Stimulated activated CD4-positive, alpha-beta T cell treated with anti-CD3 and anti-CD28 coated beads, Interleukin-1b, Interleukin-23, amount 100 ng/mL, for 24 hours (primary cell): ENCODE results near the gene RB1.
"Not testable (repeated sequence)": the region's sequence is repeated elsewhere in the genome, so short reads cannot be mapped to it uniquely, and the experiment has no call there.

Source experiments
- DNase-seq, 4 experiments: peaks; one replicate each; pipeline ENCODE4 v3.0.0-alpha.2; 2020; ENCODE audit warnings: low read depth in 4 of 4, low spot score in 1 of 4

RB1 gene

DNA sequence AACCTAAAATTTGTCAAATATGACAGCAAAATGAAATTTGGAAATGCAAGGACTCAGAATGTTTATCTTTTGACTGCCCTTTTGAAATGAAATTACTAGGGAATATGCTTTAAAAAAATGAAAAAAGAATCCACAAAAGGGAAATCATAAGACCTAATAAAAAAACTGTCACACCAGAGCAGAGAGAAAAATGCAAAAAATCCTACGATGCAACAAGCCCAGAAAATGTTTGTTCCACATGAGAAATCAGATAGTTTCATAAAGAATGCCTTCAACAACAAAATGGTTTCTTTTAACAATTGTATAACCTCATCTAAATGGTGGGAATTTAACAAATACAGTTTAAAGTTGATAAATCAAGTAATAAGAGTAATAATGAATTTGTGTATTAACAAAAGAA is 101.4 kb downstream of the RB1 start:
- no peak for DNase-seq

DNA sequence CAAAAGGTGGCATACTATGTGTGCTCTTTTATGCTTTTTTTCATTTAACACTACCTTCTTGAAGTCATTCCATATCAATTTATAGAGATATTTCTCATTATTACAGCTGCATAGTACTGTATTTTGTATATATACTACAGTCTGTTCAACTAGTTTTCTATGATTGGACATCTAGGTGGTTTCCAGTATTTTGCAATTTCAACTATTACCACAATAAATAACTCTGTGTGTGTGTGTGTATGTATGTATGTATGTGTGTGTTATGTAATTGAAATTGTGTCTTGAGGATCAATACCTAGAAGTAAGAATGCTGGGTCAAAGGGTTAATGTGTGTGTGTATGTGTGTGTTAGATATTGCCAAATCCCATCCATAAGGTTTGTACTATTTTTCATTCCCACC is 102.3 kb downstream of the RB1 start:
- DNase-seq: no peak

DNA sequence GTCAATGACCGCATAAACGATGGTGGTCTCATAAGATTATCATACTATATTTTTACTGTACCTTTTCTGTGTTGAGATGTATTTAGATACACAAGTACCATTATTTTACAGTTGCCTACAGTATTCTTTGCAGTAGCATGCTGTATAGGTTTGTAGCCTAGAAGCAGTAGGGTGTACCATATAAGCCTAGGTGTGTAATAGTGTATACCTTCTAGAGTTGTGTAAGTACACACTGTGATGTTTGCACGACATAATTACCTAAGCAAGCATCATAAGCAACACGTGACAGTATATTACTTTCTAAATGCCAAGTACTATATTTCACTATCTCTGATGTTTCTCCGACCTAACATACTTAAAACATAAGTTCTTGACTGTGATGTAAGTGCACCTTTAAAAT is 106.6 kb downstream of the RB1 start:
- DNase-seq: no peak

DNA sequence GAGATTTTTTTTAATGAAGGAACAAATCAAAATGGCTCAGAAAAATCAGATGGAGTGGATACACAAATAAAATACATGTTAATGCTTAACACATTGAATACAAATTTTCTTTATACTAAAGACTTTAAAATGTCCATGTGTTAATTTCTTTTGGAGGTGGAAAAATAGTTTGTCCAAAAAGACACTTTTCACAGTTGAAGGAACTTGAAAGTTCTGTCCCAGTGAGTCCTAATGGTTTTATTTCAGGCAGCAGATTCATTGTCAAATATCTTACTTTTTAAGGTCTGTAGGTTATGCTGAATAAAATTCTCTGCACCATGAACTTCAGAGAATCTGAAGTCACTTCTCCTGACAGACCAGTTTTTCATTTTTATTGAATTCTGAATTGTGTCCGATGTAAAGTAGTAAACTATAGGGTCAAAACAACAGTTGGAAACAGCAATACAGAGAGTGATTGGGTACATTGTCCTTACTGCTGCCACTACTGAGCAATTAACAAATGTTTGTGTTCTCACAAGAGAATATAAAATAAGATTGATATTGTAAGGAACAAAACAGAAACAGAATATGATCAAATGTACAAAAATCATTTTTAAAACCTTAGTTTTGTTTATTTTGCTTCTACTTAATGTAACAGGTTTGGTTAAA is 107.7 kb downstream of the RB1 start:
- DNase-seq: no peak

DNA sequence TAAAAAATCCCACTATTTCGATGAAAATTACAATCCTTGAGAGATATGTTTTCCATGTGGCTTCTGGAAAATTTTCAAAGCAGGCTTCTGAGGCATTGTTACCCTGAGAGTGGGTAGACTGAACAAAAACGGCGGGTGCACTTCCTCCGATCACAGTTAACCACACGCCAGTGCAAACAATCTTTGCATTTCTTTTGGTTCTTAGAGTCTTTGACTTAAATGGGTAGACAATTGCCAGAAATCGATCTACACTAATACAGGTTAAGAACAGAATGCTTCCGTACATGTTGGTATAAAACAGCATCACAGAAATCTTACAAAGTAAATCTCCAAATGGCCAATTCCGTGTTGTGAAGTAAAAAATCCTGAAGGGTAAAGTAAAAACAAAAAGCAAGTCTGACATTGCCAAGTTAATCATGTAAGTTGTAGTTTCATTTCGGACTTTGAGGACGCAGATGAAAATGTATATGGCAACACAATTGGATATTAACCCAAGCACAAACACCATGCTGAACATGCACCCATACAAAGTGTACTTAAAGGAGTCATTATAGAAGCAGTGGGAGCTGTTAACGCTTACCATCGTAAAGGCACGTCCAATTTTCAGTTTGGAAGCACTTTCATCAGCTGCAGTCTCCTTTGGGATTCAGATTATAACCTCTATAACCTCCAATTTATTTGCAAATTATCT is 108.4 kb downstream of the RB1 start:
- DNase-seq: no peak

DNA sequence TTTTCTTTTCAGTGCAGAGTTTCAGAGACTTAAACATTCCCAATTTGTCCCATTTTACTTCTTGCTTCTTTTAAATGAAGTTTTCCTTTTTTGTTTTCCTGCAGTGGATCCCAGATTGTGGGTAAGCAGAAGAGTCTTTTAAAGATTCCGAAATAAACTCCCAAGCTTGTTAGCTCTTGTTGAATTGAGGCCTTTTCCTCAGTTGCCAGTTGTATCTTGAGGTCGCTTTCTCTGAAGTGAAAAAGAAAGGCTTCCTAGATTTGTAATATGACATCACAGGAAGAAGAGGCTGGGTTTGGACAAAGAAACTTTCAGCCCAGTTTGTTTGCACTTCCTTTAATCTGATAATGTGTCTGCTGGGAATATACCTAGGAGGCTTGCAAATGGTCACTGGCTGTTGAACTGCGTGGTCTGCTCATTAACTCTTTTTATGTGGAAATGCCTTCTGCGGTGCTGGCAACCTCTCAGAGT is 109.4 kb downstream of the RB1 start, which contains the start of gene LPAR6:
TSS of gene LPAR6 (minus strand) at position 233 of the 471 bp plus-strand sequence. CDS start 690 bp downstream, outside the sequence.
- DNase-seq: no peak

DNA sequence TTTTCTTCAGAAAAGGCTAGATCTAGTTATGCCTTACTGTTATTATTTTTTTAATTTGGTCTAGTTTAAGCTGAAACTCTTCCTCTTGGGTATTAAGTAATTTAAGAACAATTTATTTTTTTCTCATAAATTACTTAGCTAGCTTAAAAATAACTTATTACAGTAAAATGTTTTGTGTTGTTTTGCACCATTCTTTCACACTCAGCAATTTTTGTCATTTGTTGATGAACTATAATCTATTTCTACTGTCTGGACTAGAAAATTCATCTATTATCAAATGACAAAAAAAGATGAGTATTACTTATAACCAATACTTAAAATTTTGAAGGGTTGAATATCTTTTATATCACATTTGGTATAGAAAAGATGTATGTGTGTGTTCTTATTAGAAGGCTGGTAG is 111.0 kb downstream of the RB1 start:
- DNase-seq: no peak

DNA sequence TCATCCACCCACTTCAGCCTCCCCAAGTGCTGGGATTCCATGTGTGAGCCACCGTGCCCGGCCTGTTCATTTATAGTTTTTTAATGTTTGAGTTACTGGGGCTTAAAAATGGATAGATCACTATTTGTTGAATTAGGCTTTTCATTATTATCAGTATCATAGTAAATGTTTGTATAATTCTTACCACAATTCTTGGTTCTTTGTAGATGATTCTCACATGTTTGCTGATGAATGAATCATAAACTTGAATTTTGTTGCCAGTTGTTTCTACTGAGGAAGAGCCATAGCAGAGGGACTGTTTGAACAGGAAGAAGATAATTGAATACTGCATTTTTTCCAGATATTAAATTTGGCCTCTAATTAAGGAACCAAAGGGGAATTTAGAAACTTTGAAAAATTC is 112.0 kb downstream of the RB1 start:
- no peak for DNase-seq

DNA sequence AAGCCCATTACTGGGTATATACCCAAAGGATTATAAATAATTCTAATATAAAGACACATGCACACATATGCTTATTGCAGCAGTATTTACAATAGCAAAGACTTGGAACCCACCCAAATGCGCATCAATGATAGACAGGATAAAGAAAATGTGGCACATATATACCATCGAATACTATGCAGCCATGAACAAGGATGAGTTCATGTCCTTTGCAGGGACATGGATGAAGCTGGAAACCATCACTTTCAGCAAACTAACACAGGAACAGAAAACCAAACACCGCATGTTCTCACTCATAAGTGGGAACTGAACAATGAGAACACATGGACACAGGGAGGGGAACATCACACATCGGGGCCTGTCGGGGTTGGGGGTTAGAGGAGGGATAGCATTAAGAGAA is 118.5 kb downstream of the RB1 start:
- not testable (repeated sequence) for DNase-seq

DNA sequence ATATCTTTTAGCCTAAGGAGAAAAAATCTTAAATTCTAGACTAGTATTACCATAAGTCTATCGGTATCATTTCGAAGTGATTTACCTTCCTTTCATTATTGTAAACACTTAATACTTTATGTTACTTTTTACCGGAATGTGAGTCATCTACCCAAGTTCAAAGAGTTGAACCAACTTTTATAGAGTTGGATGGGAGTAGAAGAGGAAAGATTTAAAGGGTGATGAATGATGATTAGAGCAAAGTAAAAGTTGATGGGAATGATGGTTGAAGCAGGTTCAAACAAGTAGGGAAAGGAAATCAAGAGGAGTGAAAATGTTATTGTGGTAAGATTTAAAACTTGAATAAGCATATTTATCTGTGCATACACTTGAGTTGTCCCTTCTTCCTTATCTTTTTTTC is 120.7 kb downstream of the RB1 start:
- no peak for DNase-seq

DNA sequence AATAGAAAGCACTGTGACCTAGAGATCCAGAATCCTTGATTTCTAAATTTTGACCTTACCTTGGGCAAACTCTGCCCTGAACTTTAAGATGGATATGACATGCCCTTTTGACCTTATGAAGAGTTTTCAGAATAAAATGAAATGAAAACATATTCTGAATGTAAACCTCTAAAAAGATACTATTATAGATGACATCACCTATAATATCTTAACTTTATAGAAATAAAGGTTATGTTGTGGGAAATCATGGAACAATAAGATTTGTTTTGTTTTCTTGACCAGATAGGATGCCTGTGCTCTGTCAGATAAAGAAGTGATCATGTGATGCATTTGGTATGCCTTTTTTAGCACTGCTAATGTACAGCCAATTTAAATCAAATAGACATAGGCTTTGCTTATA is 122.5 kb downstream of the RB1 start:
- no peak for DNase-seq

DNA sequence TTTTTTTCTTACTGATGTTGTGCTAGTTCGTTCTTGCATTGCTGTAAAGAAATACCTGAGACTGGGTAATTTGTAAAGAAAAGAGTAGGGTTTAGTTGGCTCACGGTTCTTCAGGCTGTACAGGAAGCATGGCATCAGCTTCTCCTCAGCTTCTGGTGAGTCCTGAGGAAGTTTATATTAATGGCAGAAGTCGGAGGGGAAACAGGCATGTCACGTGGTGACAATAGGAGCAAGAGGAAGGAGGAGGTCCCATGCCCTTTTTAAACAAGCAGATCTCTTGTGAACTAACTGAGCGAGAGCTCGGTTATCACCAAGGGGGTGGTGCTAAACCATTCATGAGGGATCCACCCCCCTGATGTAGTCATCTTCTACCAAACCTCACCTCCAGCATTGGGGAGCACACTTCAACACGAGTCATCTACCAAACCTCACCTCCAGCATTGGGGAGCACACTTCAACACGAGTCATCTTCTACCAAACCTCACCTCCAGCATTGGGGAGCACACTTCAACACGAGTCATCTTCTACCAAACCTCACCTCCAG is 123.3 kb downstream of the RB1 start:
- DNase-seq: not testable (repeated sequence)

DNA sequence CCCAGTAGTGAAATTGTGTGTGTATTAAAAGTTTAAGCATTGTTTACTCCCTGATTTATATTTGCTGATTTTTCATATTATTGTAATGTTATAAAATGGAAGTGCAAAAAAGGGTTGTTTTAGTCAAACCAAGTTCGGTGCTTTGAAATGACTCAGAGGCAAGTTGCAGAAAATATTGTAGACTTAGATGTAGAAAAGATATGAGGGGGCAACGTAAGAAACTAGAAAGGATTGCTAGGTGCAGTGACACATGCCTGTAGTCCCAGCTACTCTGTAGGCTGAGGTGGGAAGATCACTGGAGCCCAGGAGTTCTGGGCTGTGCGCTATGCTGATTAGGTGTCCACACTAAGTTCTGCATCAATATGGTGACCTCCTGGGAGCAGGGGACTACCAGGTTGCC is 125.5 kb downstream of the RB1 start:
- DNase-seq: no peak

DNA sequence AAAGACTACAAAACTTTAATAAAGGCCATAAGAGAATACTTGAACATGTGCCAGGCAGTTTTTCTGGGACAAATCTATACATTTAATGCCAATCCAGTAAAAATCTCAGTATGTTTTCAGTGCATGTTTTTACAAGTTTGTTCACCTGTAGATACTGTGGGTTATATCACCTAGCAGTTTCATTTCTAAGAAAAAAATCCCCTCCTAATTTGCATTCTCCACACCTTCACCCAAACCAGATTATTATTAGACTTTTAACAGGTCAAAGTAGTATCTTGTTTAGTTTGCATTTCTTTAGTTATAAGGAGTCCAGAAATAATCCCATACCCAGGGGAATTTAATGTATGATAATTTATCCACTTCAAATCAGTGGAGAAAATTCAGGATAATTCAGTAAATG is 126.3 kb downstream of the RB1 start:
- no peak for DNase-seq

DNA sequence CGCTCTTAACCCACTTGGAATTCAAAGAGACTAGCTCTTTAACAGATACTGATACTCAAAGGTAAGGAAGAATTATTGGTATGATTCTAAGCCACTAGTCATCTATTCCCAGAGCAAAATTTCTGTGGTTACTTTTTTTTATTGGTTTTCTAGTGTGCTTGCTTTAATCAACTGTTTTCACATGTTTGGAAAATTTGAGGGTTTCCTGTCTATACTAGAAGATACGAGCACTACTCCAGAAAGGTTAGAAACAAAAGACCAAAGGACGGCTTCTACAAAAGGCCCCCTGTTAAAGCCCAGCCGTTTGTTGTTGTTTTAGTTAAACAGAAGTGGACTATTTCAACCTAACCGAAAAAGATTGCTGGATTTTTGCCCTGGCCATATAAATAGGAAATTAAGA is 127.9 kb downstream of the RB1 start:
- DNase-seq: no peak

DNA sequence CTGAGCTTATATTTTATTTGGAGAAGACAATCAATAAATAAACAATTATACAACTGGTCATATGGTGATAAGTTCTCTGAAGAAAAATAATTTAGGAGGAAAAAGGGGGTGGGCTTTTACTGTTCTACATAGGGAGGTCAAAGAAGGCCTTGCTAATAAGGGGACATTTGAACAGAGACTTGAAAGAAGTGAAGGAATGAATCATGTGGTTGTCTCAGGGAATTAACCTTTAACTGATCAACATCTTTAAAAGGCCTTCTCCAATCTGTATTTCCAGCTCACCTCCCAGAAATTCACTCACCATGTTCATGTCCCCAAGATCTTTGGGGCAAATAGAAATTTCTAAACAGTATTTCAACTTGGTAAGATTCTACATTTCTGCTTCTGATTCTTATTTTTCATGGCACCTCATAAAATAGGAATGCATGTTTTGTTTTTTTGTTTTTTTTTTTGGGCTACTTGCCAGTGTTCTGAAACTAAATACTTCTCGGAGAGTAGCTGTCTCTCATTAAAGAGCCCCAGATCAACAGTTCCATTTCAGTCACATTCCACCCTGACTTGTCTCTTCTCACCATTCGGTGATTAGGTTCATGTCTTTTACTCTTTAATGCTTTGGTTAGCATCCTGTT is 128.6 kb downstream of the RB1 start:
- DNase-seq: no peak

DNA sequence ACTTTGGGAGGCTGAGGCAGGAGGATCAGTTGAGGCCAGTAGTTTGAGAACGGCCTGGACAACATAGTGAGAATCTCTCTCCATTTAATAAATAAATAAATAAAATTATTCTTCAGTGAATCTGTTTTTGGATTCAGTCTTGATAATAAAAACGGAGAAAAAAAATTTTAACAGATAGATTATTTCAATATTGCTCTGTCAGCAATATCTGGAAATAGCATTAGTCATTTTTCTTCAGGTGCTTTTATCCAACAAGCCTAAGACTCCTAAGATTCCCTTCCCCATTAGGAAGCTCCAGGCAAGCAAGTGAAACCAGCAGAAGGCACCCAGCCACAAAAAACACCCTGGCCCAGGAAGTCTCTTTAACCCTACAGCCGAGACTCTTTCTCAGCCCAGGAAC is 130.6 kb downstream of the RB1 start:
- no peak for DNase-seq

DNA sequence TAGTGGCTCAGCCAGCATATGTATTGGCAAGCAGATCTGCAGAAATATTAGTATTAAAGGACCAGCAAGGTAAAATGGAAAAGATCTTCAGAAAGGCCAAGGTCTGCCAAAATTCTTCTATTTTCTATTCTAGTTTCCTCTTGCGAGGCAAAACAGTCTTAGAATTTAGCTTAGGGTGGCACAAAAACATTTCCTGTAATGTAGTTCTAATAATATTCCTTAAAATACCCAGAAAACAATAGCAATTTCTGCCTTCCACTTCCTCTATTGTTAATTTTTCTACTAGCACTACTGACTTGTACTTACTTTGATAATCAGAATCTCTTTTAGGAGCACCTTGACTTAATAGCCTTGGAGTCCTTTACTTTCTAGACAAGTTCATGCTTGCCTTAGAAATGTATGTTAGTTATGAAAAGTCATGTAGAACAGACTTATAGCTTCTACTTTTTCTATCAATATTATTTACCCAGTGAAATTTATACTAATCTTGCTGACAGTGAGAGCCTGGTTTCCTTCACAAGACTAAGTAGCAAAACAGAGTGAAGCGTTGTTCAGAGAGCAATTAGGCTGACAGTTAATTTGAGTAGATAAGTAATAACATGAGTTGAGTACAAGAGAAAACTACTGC is 133.2 kb downstream of the RB1 start:
- no peak for DNase-seq

DNA sequence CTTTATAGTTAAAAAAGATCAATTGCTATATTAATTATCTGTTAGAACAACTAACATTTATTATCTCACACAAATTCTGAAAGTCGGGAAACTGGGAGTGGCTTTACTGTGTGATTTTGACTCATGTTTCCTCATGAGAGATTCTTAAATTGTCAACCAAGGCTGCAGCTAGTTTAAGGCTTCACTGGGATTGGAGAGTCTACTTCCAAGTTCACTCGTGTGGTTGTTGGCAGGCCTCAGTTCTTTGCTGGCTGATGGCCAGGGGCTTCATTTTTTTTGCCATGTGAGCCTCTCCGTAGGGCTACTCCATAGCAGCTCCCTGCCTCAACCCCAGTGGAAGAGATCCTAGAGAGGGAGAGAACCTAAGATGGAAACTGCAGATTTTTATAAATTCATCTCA is 133.8 kb downstream of the RB1 start:
- no peak for DNase-seq

DNA sequence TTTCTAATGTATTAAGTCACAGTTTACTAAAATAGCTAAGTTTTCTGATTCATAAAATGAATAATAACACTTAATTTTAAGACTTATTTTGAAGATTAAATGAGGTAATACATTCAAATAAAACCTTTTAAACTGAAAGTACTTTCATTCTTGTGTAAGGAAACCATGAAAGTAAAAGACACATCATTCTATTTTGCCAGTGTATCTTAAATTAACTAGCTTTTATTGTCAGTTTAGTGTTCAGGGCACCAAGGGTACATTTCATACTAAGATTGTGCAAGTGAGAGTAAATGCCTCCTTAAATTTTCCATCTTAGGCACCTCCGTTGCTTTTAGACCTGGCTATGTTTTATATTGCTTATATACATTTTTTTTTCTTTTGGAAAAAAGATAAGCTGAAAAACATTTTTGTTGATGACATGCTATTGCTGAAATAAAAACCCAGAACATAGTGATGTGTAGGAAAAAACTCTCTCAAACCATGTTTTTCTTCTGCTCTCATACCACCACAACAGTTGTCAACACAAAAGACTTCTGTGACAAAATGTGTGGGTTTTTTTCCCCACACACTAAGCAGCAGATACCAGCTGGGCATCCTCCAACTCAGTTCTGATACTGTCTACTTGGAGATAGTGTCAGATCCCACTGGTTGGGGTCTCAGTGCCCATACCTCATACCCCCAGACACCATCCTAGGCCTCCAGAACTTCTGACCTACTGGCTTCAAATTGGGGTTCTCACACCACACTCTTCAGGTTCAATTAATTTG is 140.1 kb downstream of the RB1 start:
- no peak for DNase-seq

DNA sequence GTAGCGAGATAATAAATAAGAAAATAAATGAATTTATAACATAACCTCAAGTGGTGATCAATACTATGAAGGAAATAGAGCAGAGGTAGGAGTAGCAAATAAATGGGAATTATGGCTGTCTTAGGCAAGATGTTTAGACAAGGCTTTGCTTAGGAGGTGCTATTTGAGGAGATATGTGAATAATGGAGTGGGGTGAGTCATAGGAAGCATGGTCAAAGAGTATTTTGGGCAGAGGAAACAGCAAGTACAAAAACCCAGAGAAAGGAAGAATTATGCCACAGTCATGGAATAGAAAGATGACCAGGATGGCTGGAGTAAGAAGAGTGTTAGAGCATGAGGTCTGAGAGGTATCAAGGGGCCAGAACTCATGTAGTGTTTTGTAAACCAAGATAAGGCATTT is 142.9 kb downstream of the RB1 start:
- DNase-seq: no peak
